HFF-Myc (cell line): ENCODE results near the gene RNF13.
"Not testable (repeated sequence)": the region's sequence is repeated elsewhere in the genome, so short reads cannot be mapped to it uniquely, and the experiment has no call there.

Experiments used
- DNase-seq: peaks from one replicate; pipeline ENCODE4 v3.0.0-alpha.2; 2011; ENCODE audit warnings: low read depth; ENCODE audit errors: extremely low read depth
- H3K4me3 ChIP-seq: replicated peaks from 2 replicates; pipeline ENCODE4 v1.5.1; 2011; ENCODE audit warnings: low read depth, mild to moderate bottlenecking, control low read depth, low read length
- CTCF ChIP-seq: IDR thresholded peaks from 2 replicates; pipeline ENCODE4 v1.5.1; 2012; ENCODE audit warnings: mild to moderate bottlenecking, low read depth, low read length, control low read depth; ENCODE audit errors: missing control alignments

Gene RNF13

GRCh38 chr3:149941186-149941585 is 128.2 kb downstream of the RNF13 start:
- no peak for DNase-seq
- TF ChIP-seq CTCF: no peak
- no peak overlapping the region for H3K4me3 ChIP-seq

GRCh38 chr3:149941946-149942345 is 128.9 kb downstream of the RNF13 start:
- no peak for TF ChIP-seq CTCF
- no peak overlapping the region for H3K4me3 ChIP-seq
- no peak for DNase-seq

GRCh38 chr3:149942409-149942808 is 129.4 kb downstream of the RNF13 start:
- DNase-seq: no peak
- TF ChIP-seq CTCF: no peak
- H3K4me3 ChIP-seq: no peak overlapping the region

GRCh38 chr3:149943966-149944365 is 131.0 kb downstream of the RNF13 start:
- not testable (repeated sequence) for H3K4me3 ChIP-seq, DNase-seq

GRCh38 chr3:149947231-149947630 is 134.2 kb downstream of the RNF13 start:
- TF ChIP-seq CTCF: no peak
- DNase-seq: no peak
- H3K4me3 ChIP-seq: no peak overlapping the region

GRCh38 chr3:149949181-149949580 is 136.2 kb downstream of the RNF13 start:
- no peak for TF ChIP-seq CTCF
- no peak for DNase-seq
- H3K4me3 ChIP-seq: no peak overlapping the region

GRCh38 chr3:149954812-149955211 is 141.8 kb downstream of the RNF13 start:
- DNase-seq: no peak
- no peak for TF ChIP-seq CTCF
- H3K4me3 ChIP-seq: no peak overlapping the region
